HL-60 (cell line): Measurements from ENCODE around the gene ETNK2.
A peak's percentile ranks its signal among the peaks of the same experiment; 100 is the strongest.

Experiments
- DNase-seq, 2 experiments: peaks; one replicate each; pipeline ENCODE4 v3.0.0-alpha.2; 2010 to 2020; ENCODE audit warnings: low read depth in 1 of 2, low spot score in 1 of 2
- H3K27ac ChIP-seq: fragments of 250-450 bp; sonication (Bioruptor Pico); replicated peaks from 2 replicates; pipeline ENCODE4 v1.5.1; 2020; ENCODE audit warnings: mild to moderate bottlenecking, moderate library complexity
- H3K27me3 ChIP-seq: fragments of 250-450 bp; sonication (Bioruptor Pico); 2 replicates; pipeline ENCODE4 v1.5.1; 2021; ENCODE audit warnings: mild to moderate bottlenecking, moderate library complexity; ENCODE audit not compliant: insufficient read depth, poor library complexity, severe bottlenecking
- H3K4me3 ChIP-seq: replicated peaks from 2 replicates; pipeline ENCODE4 v1.5.1; 2011; ENCODE audit warnings: mild to moderate bottlenecking, control low read depth, low read length; ENCODE audit not compliant: insufficient read depth
- GABPA ChIP-seq: IDR thresholded peaks from 2 replicates; pipeline ENCODE4 v1.6.1; 2012; ENCODE audit warnings: low read depth
- POLR2AphosphoS5 ChIP-seq: IDR thresholded peaks from 2 replicates; pipeline ENCODE4 v1.6.1; 2012; ENCODE audit warnings: low read depth
- SPI1 ChIP-seq: IDR thresholded peaks from 2 replicates; pipeline ENCODE4 v1.6.1; 2012; ENCODE audit warnings: low read depth, mild to moderate bottlenecking, borderline replicate concordance
- TF ChIP-seq, protein P1 (sequence below): IDR thresholded peaks from one replicate; pipeline ENCODE4 v1.5.1; 2011; ENCODE audit warnings: low read length, control low read depth, inconsistent platforms; ENCODE audit not compliant: insufficient read depth
- TF ChIP-seq, protein P2 (sequence below): IDR thresholded peaks from 2 replicates; pipeline ENCODE4 v1.6.1; 2012; ENCODE audit warnings: low read depth; ENCODE audit not compliant: insufficient replicate concordance

Gene ETNK2

DNA sequence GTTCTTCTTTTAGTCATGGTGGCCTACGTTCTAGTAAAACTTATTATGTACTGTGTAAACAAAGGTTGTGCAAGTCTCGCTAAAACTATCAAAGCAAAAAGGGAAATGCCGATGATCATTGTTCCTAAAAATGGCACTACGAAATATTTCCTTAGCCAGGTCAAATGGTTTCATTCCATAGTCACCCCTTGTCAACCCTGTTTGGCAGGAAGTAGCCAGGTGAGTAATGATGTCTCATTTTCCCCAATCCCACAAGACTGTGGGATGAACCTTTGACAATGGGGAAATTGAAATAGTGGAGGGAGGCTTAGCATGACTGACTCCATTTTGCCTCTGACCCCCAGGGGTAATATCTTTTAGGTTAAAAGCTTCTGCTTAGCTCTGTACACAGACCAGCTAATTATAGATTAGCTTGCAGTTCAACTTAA is 19.9 kb upstream of the ETNK2 start:
- 0 out of 2 replicates have a peak, but pooled peaks have one; percentile 23 for TF ChIP-seq SPI1
- TF ChIP-seq POLR2AphosphoS5, result no peak
- TF ChIP-seq, protein P1, sequence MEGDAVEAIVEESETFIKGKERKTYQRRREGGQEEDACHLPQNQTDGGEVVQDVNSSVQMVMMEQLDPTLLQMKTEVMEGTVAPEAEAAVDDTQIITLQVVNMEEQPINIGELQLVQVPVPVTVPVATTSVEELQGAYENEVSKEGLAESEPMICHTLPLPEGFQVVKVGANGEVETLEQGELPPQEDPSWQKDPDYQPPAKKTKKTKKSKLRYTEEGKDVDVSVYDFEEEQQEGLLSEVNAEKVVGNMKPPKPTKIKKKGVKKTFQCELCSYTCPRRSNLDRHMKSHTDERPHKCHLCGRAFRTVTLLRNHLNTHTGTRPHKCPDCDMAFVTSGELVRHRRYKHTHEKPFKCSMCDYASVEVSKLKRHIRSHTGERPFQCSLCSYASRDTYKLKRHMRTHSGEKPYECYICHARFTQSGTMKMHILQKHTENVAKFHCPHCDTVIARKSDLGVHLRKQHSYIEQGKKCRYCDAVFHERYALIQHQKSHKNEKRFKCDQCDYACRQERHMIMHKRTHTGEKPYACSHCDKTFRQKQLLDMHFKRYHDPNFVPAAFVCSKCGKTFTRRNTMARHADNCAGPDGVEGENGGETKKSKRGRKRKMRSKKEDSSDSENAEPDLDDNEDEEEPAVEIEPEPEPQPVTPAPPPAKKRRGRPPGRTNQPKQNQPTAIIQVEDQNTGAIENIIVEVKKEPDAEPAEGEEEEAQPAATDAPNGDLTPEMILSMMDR, result no peak
- TF ChIP-seq, protein P2, sequence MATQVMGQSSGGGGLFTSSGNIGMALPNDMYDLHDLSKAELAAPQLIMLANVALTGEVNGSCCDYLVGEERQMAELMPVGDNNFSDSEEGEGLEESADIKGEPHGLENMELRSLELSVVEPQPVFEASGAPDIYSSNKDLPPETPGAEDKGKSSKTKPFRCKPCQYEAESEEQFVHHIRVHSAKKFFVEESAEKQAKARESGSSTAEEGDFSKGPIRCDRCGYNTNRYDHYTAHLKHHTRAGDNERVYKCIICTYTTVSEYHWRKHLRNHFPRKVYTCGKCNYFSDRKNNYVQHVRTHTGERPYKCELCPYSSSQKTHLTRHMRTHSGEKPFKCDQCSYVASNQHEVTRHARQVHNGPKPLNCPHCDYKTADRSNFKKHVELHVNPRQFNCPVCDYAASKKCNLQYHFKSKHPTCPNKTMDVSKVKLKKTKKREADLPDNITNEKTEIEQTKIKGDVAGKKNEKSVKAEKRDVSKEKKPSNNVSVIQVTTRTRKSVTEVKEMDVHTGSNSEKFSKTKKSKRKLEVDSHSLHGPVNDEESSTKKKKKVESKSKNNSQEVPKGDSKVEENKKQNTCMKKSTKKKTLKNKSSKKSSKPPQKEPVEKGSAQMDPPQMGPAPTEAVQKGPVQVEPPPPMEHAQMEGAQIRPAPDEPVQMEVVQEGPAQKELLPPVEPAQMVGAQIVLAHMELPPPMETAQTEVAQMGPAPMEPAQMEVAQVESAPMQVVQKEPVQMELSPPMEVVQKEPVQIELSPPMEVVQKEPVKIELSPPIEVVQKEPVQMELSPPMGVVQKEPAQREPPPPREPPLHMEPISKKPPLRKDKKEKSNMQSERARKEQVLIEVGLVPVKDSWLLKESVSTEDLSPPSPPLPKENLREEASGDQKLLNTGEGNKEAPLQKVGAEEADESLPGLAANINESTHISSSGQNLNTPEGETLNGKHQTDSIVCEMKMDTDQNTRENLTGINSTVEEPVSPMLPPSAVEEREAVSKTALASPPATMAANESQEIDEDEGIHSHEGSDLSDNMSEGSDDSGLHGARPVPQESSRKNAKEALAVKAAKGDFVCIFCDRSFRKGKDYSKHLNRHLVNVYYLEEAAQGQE, result no peak
- TF ChIP-seq GABPA, result no peak
- no peaks in the 10 kb centered on the region for H3K27me3 ChIP-seq
- no peak overlapping the region for H3K27ac ChIP-seq
- no peak for DNase-seq
- H3K4me3 ChIP-seq, result no peak overlapping the region

DNA sequence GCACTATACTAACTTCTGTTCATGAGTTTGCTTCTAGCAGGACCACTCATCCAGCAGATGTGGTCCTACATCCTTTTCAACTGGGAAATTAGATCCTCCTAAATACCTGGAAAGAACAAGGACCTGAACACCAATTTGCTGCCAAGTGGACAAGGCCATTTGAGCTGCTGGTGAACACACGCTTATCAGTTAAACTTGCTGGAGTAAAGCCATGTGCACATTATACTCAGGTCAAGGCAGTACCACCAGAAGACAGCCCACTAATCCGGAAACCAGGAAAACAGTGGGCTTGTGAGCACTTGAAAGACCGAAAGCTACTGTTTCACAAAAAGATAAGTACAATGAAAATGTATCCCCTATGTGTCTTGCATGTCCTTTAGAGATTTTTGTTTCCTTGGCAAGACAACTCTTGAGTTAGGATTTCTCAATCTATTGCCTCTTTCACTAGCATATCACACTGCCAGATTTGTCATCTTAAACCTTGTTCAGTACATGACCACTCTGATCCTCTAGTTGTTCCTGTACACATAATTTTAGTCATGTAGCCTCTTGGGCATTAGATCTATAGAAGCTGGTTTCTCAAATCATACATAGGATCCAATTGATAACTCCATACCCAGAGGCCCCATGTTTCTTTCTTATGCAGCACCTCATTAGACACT is 18.8 kb upstream of the ETNK2 start:
- DNase-seq, result no peak
- TF ChIP-seq GABPA (no peak), POLR2AphosphoS5 (no peak), SPI1 (no peak)
- TF ChIP-seq, protein P2, result no peak
- TF ChIP-seq, protein P1, result no peak
- H3K4me3 ChIP-seq, result no peak overlapping the region
- no peak overlapping the region for H3K27ac ChIP-seq
- H3K27me3 ChIP-seq, result no peaks in the 10 kb centered on the region

DNA sequence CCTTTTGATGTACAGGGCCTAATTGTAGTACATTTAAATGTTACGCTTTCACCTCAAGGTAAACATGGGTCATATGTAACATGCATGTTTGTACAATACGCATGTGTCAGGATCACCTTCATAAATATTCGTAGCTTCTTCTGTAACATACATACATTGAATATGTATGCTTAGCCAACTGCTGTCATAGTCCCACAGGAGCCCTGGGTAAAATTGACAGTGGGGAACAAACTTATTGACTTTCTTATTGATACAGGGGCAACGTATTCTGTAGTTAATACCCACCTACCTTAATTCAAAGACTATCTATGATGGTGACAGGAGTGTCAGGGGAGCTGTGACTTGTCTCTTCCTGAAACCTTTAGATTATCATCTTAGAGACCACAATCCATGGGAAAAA is 18.0 kb upstream of the ETNK2 start:
- no peaks in the 10 kb centered on the region for H3K27me3 ChIP-seq
- H3K4me3 ChIP-seq, result no peak overlapping the region
- DNase-seq, result no peak
- no peak overlapping the region for H3K27ac ChIP-seq
- TF ChIP-seq, protein P1, result no peak
- TF ChIP-seq GABPA (no peak), POLR2AphosphoS5 (no peak), SPI1 (no peak)
- TF ChIP-seq, protein P2, result no peak
